Heart right ventricle (tissue), 16 donors: ENCODE measurements around the gene PRR30. TPM values are rescaled to one million over a fixed set of nuclear protein-coding genes. Genes with fewer than 3 reads are reported as not detected.

Experiments used
- ATAC-seq, 8 donors: fragments of 200-7000 bp; cut with Tn5 transposase; one replicate each; pipeline ENCODE4 v1.9.1; 2020; ENCODE audit warnings: mild to moderate bottlenecking in 8 of 8, moderate library complexity in 8 of 8, moderate number of reproducible peaks in 1 of 8
- DNase-seq, 2 donors: peaks; one replicate each; pipeline ENCODE4 v3.0.0-alpha.2; 2020
- H3K27ac ChIP-seq, 10 donors: fragments of 200-600 bp; sonication (generic) in 2 of 10; one replicate each; pipeline versions ENCODE4 v1.5.0 to v1.8.0; 2020 to 2022; ENCODE audit warnings: mild to moderate bottlenecking in 3 of 10
- H3K27me3 ChIP-seq, 7 donors: fragments of 200-600 bp; one replicate each; pipeline ENCODE4 v1.8.0; 2021 to 2022; ENCODE audit warnings: mild to moderate bottlenecking in 2 of 7
- H3K36me3 ChIP-seq, 9 donors: fragments of 200-600 bp; sonication (generic) in 1 of 9; one replicate each; pipeline versions ENCODE4 v1.5.0 to v1.8.0; 2020 to 2022; ENCODE audit warnings: mild to moderate bottlenecking in 2 of 9
- H3K4me1 ChIP-seq, 9 donors: fragments of 200-600 bp; sonication (generic) in 1 of 9; one replicate each; pipeline versions ENCODE4 v1.5.0 to v1.8.0; 2020 to 2022; ENCODE audit warnings: mild to moderate bottlenecking in 4 of 9
- H3K4me3 ChIP-seq, 10 donors: fragments of 200-600 bp; sonication (generic) in 2 of 10; one replicate each; pipeline versions ENCODE4 v1.5.0 to v1.8.0; 2020 to 2022; ENCODE audit warnings: mild to moderate bottlenecking in 7 of 10, moderate library complexity in 2 of 10
- H3K9me3 ChIP-seq, 11 donors: fragments of 200-600 bp in 10 of 11; sonication (generic) in 2 of 11; one replicate each; pipeline versions ENCODE4 v1.5.0 to v1.8.0; 2013 to 2022; ENCODE audit warnings: mild to moderate bottlenecking in 2 of 11, control low read depth in 1 of 11, moderate library complexity in 1 of 11
- CTCF ChIP-seq, 9 donors: fragments of 200-600 bp; sonication (generic) in 2 of 9; IDR thresholded peaks; one replicate each; pipeline versions ENCODE4 v1.5.0 to v1.8.0; 2021 to 2022; ENCODE audit warnings: antibody characterized with exemption in 9 of 9, mild to moderate bottlenecking in 5 of 9, moderate library complexity in 1 of 9
- WGBS, 2 donors: extraction: QIAGEN DNeasy Blood & Tissue Kit; methylation state at CpG; one replicate each; pipeline ENCODE4 v1.1.7; 2013; ENCODE audit warnings: inconsistent platforms in 1 of 2; 5-methylcytosine and 5-hydroxymethylcytosine counted together
- intact Hi-C, 10 donors: fragments of 100-400 bp; cut with DNase I; formaldehyde crosslinking; loops; one replicate each; pipeline versions ENCODE4 v1.11.1 to v1.14.2; 2022
- polyA plus RNA-seq, 2 donors: library from polyadenylated mRNA; stranded (reverse); fragments of 200-250 nt; gene quantifications; one replicate each; pipeline ENCODE4 v1.2.3, GENCODE V29; 2013
- total RNA-seq, 10 donors: library from RNA; stranded (reverse); fragmentation: NEBNext Ultra II Directional in 3 of 10; extraction: Animal tissue kit (Norgen Biotek cat#: 25700) in 3 of 10; gene quantifications; one replicate each; pipeline versions ENCODE4 v1.2.1 to v1.2.4, GENCODE V29; 2021 to 2023
- donor health status: Arrhythmogenic right ventricular cardiomyopathy.
- donor health status: ischemic (EF 13 %, LVEDD 7.1; RV severe dilation, severe dysfunction).
- donor health status: healthy with polysubstance abuse.
- donor health status: DM: no; HTN: yes; CAD: no.
- donor health status: DM: no; HTN: no; CAD: no.
- donor health status: ischemic (EF 25% LVEDD 6.9; RV normal size, moderate dysfunction).
- donor health status: ischemic (EF 25% LVEDD 5.7; RV mildly dilated, moderate dysfunction).
- donor health status: healthy.
- donor health status: DM: yes; HTN: yes; CAD: no.
- donor health status: Ischemic cardiomyopathy.
- donor health status: ischemic (EF 35%, LVEDD 5.7; RV mildly dilated, moderate dysfunction).
- donor health status: nonischemic (EF 11% LVEDD 7.7; RV severe dilation, severe dysfunction).
- donor health status: DM: yes; HTN: yes; CAD: no.
- donor health status: PGD.
- donor health status: ischemic (EF 29% LVEDD 5.4; RV normal size, mild dysfunction).
- donor health status: nonischemic (EF 23%, LVEDD 6.1; RV moderate dilation, normal function).

PRR30 gene
- total and polyA plus RNA-seq, 12 donors: not detected

GRCh38 chr2:27133905-27134780 is 5.1 kb downstream of the PRR30 start, which contains the start of gene PREB:
PREB (minus strand) TSS chr2:27134636; CDS start chr2:27134421, 215 bp downstream.
- Histone ChIP-seq H3K9me3 (no peaks in the 10 kb centered on the region), H3K27me3 (no peaks in the 10 kb centered on the region), H3K27ac (peak within 1 kb of the TSS; percentile 75 to 96 (median 90)), H3K4me3 (peak within 1 kb of the TSS; percentile 85 to 100 (median 94)), H3K36me3 (peaks cover 0 to 41% (median 28%) of the 10 kb centered on the region in 9 donors), H3K4me1 (peaks cover 5 to 19% (median 15%) of the 10 kb centered on the region in 9 donors)
- ATAC-seq (peak; percentile 94 to 98 (median 98)), DNase-seq (peak; percentile 97 to 99)
- WGBS, 2 donors: 0 to 1% methylated on average over 75 to 86 of the region's 86 CpGs
- intact Hi-C loops: loop anchor here in 2 of 10 donors (1.0 to 5.0 kb wide), 3 partner anchors 37 to 218 kb away; partner anchors contain the start of gene KHK (in 1 of the 2)
- peak in 4 of 9 donors; percentile 5 to 36 (median 26) for TF ChIP-seq CTCF (IDR thresholded peaks at IDR 0.05)

GRCh38 chr2:27133195-27133875 is 5.9 kb downstream of the PRR30 start:
- Histone ChIP-seq H3K36me3 (peaks cover 0 to 43% (median 28%) of the 10 kb centered on the region in 9 donors), H3K9me3 (no peaks in the 10 kb centered on the region), H3K27ac (peak overlapping the region in 9 of 10 donors; percentile 86 to 96 (median 91)), H3K27me3 (no peaks in the 10 kb centered on the region), H3K4me3 (peak overlapping the region; percentile 85 to 100 (median 94)), H3K4me1 (peaks cover 5 to 19% (median 15%) of the 10 kb centered on the region in 9 donors)
- WGBS, 2 donors: 41 to 42% methylated on average over 14 of the region's 14 CpGs
- intact Hi-C loops: loop anchor here in 2 of 10 donors (5.0 kb wide), 2 partner anchors 36 to 219 kb away; no protein-coding TSS in a partner anchor
- TF ChIP-seq CTCF (IDR thresholded peaks at IDR 0.05): no peak
- DNase-seq (no peak), ATAC-seq (no peak)

- DNase-seq (no peak), ATAC-seq (no peak)
- H3K4me3 ChIP-seq: no peak overlapping the region
- no peaks in the 10 kb centered on the region for H3K9me3 ChIP-seq
- H3K4me1 ChIP-seq: peaks cover 5 to 19% (median 16%) of the 10 kb centered on the region in 9 donors
- H3K36me3 ChIP-seq: peaks cover 0 to 43% (median 28%) of the 10 kb centered on the region in 9 donors
- H3K27ac ChIP-seq: no peak overlapping the region
- no peaks in the 10 kb centered on the region for H3K27me3 ChIP-seq
- 92 to 93% methylated on average over 11 of the region's 11 CpGs for WGBS, 2 donors
- intact Hi-C loops: loop anchor here in 2 of 10 donors (5.0 kb wide), 2 partner anchors 34 to 221 kb away; no protein-coding TSS in a partner anchor
- no peak for TF ChIP-seq CTCF (IDR thresholded peaks at IDR 0.05)
Measured at GRCh38 chr2:27131429-27131828, 7.8 kb downstream of the PRR30 start.

- ATAC-seq (no peak), DNase-seq (no peak)
- no peaks in the 10 kb centered on the region for H3K27me3 ChIP-seq
- H3K4me3 ChIP-seq: no peak overlapping the region
- TF ChIP-seq CTCF (IDR thresholded peaks at IDR 0.05): no peak
- WGBS, 2 donors: 92 to 93% methylated on average over 10 of the region's 10 CpGs
- peaks cover 5 to 24% (median 17%) of the 10 kb centered on the region in 9 donors for H3K4me1 ChIP-seq
- no peaks in the 10 kb centered on the region for H3K9me3 ChIP-seq
- H3K27ac ChIP-seq: no peak overlapping the region
- H3K36me3 ChIP-seq: peaks cover 0 to 43% (median 28%) of the 10 kb centered on the region in 9 donors
- intact Hi-C loops: loop anchor here in 2 of 10 donors (5.0 kb wide), 2 partner anchors 33 to 222 kb away; no protein-coding TSS in a partner anchor
Measured at GRCh38 chr2:27130396-27130795, 8.8 kb downstream of the PRR30 start.
